K562 (cell line): Measurements from ENCODE around the gene PRKAA1. TPM values are rescaled to one million over a fixed set of nuclear protein-coding genes. Genes with fewer than 3 reads are reported as not detected.

Source experiments
- ATF6 ChIP-seq: sonication (generic); formaldehyde crosslinking; IDR thresholded peaks from 2 replicates; pipeline ENCODE4 v1.4.0; 2020; ENCODE audit warnings: mild to moderate bottlenecking, missing genetic modification reagents
- CBFB ChIP-seq: sonication (generic); formaldehyde crosslinking; IDR thresholded peaks from 2 replicates; pipeline ENCODE4 v1.4.0; 2020; ENCODE audit warnings: mild to moderate bottlenecking, missing genetic modification reagents
- E2F4 ChIP-seq: sonication (generic); formaldehyde crosslinking; IDR thresholded peaks from 2 replicates; pipeline ENCODE4 v1.8.0; 2022; ENCODE audit warnings: mild to moderate bottlenecking, low read depth, missing genetic modification reagents
- KLF1 ChIP-seq: fragments of 450-650 bp; IDR thresholded peaks from 2 replicates; pipeline ENCODE4 v1.6.1; 2016; ENCODE audit warnings: missing genetic modification characterization, missing compliant biosample characterization
- MAFF ChIP-seq: IDR thresholded peaks from 2 replicates; pipeline ENCODE4 v1.6.1; 2012; ENCODE audit warnings: low read length, improper control_type of control experiment
- MCM5 ChIP-seq: fragments of 450-650 bp; IDR thresholded peaks from 2 replicates; pipeline ENCODE4 v1.6.1; 2016; ENCODE audit warnings: low read depth
- MLLT1 ChIP-seq, 2 experiments: fragments of 450-650 bp; IDR thresholded peaks; 2 replicates each; pipeline ENCODE4 v1.6.1; 2016
- POLR2B ChIP-seq: fragments of 450-650 bp; IDR thresholded peaks from 2 replicates; pipeline ENCODE4 v1.6.1; 2018; ENCODE audit warnings: low read depth; ENCODE audit not compliant: partially characterized antibody
- POLR3A ChIP-seq: IDR thresholded peaks from 2 replicates; pipeline ENCODE4 v1.6.1; 2011; ENCODE audit warnings: borderline replicate concordance, mild to moderate bottlenecking, moderate library complexity; ENCODE audit not compliant: insufficient read length, insufficient read depth; ENCODE audit errors: extremely low read depth
- RB1 ChIP-seq: fragments of 450-650 bp; IDR thresholded peaks from 2 replicates; pipeline ENCODE4 v1.6.1; 2017; ENCODE audit warnings: low read depth, mild to moderate bottlenecking
- SIX5 ChIP-seq, 2 experiments: IDR thresholded peaks; 2 replicates each; pipeline ENCODE4 v1.6.1; 2011; ENCODE audit warnings: low read length in 2 of 2, borderline replicate concordance in 1 of 2, low read depth in 1 of 2, mild to moderate bottlenecking in 1 of 2, moderate library complexity in 1 of 2; ENCODE audit not compliant: insufficient read depth in 1 of 2
- SNIP1 ChIP-seq: fragments of 450-650 bp; IDR thresholded peaks from 2 replicates; pipeline ENCODE4 v1.7.1; 2017; ENCODE audit warnings: low read depth, mild to moderate bottlenecking
- SRF ChIP-seq, 2 experiments: fragments of 250-450, 450-650 bp in 1 of 2; sonication (Bioruptor Pico) in 1 of 2; sonication (generic) in 1 of 2; formaldehyde crosslinking; IDR thresholded peaks; 2 replicates each; pipeline versions ENCODE4 v1.5.0 to v1.5.1; 2020 to 2022; ENCODE audit warnings: mild to moderate bottlenecking in 1 of 2, missing genetic modification reagents in 1 of 2
- THRAP3 ChIP-seq: fragments of 450-650 bp; IDR thresholded peaks from 2 replicates; pipeline ENCODE4 v1.6.1; 2016; ENCODE audit warnings: mild to moderate bottlenecking, inconsistent platforms, borderline replicate concordance
- ZBTB26 ChIP-seq: fragments of 450-650 bp; formaldehyde crosslinking; IDR thresholded peaks from 2 replicates; pipeline ENCODE4 v1.4.0; 2022; ENCODE audit warnings: missing genetic modification characterization
- ZBTB49 ChIP-seq: sonication (generic); formaldehyde crosslinking; IDR thresholded peaks from 2 replicates; pipeline ENCODE4 v1.8.0; 2022; ENCODE audit warnings: missing genetic modification reagents, mild to moderate bottlenecking, borderline replicate concordance
- ZNF224 ChIP-seq: sonication (generic); formaldehyde crosslinking; IDR thresholded peaks from 2 replicates; pipeline ENCODE4 v1.8.0; 2022; ENCODE audit warnings: mild to moderate bottlenecking, missing genetic modification reagents
- ZSCAN29 ChIP-seq: fragments of 450-650 bp; IDR thresholded peaks from 2 replicates; pipeline ENCODE4 v1.6.1; 2017
- polyA plus RNA-seq, 8 experiments: library from polyadenylated mRNA; depleted of rRNA in 4 of 8; stranded (reverse) in 5 of 8; unstranded in 3 of 8; fragments of >200 nt; fragmentation: Nextera tagmentation in 2 of 8; fragmentation: Illumina TruSeq in 1 of 8; extraction: Ambion mirVana in 2 of 8; extraction: Trizol in 1 of 8; gene quantifications; 2 replicates each; pipeline versions ENCODE4 v1.2.1 to v1.2.3, GENCODE V29; 2011 to 2014; ENCODE audit warnings: inconsistent platforms in 1 of 8, missing spikeins in 1 of 8
- total RNA-seq, 7 experiments: library from RNA; depleted of rRNA in 6 of 7; stranded (reverse); fragments of >200 nt in 6 of 7; fragmentation: Illumina TruSeq in 2 of 7; extraction: Trizol in 2 of 7; gene quantifications; 2 replicates each; pipeline versions ENCODE4 v1.2.1 to v1.2.3, GENCODE V29; 2011 to 2021; ENCODE audit warnings: low replicate concordance in 1 of 7

The PRKAA1 gene
- total and polyA plus RNA-seq, 9 of the 15 experiments (the other 6 are each of a cell fraction or from before 2014, with no cell fraction given) = 24.5 to 84.0 (median 51.4) TPM

GRCh38 chr5:40834849-40835787, 36.9 kb upstream of the PRKAA1 start, which contains the start of gene RPL37 (continued):
- peak; percentile 100 for TF ChIP-seq POLR2B
- TF ChIP-seq CBFB (CRISPR knock-in tag) = no peak
- peak; percentile 96 for TF ChIP-seq THRAP3
- no peak for TF ChIP-seq ZBTB26 (CRISPR knock-in tag)
- peak; percentile 95 for TF ChIP-seq RB1
- 0 out of 2 replicates have a peak, but pooled peaks have one; percentile 12 for TF ChIP-seq SNIP1
- TF ChIP-seq SRF (CRISPR knock-in tag; IDR thresholded peaks at IDR 0.05) = 0 out of 4 replicates have a peak, but pooled peaks of 1 of the 2 experiments have one; percentile 22
- TF ChIP-seq MAFF = no peak
- TF ChIP-seq SIX5 (IDR thresholded peaks at IDR 0.05; ENCODE audit: borderline replicate concordance in 1 of 2, insufficient read depth in 1 of 2, low read depth in 1 of 2, low read length in 2 of 2) = peak; percentile 60 to 66
- TF ChIP-seq POLR3A = no peak
- TF ChIP-seq ATF6 (CRISPR knock-in tag) = peak; percentile 91
- TF ChIP-seq MCM5 = no peak
- no peak for TF ChIP-seq ZNF224
- TF ChIP-seq MLLT1 (IDR thresholded peaks at IDR 0.05) = peak; percentile 65 to 87; a peak in 3 of 4 replicates
- TF ChIP-seq ZBTB49 = peak; percentile 67; the same call in 1 of the 2 replicates
- TF ChIP-seq ZSCAN29 = peak; percentile 71; the same call in 1 of the 2 replicates
- TF ChIP-seq KLF1 (tag) = peak; percentile 97
- no peak for TF ChIP-seq E2F4 (CRISPR knock-in tag)
